HepG2 (cell line): ENCODE data around the gene KLHL21. TPM values are rescaled to one million over a fixed set of nuclear protein-coding genes. Genes with fewer than 3 reads are reported as not detected.

Experiments used
- AGO2 ChIP-seq: fragments of 200-400 bp; formaldehyde crosslinking; optimal IDR thresholded peaks from 2 replicates; pipeline ENCODE3; 2017; ENCODE audit warnings: mild to moderate bottlenecking, low read depth, low read length, moderate library complexity
- FOXO1 ChIP-seq: sonication (generic); formaldehyde crosslinking; IDR thresholded peaks from 2 replicates; pipeline ENCODE4 v1.4.0; 2020; ENCODE audit warnings: missing genetic modification reagents
- FOXP1 ChIP-seq, 2 experiments: fragments of 450-650 bp in 1 of 2; IDR thresholded peaks; 2 replicates each; pipeline ENCODE4 v1.6.1; 2017 to 2018; ENCODE audit warnings: antibody characterized with exemption in 1 of 2
- JARID2 ChIP-seq: sonication (generic); formaldehyde crosslinking; IDR thresholded peaks from 2 replicates; pipeline ENCODE4 v1.8.1; 2023; ENCODE audit warnings: missing genetic modification reagents, inconsistent platforms; ENCODE audit not compliant: insufficient replicate concordance
- NR2F1 ChIP-seq, 2 experiments: fragments of 450-650 bp in 1 of 2; formaldehyde crosslinking in 1 of 2; IDR thresholded peaks; 2 replicates each; pipeline versions ENCODE4 v1.5.0 to v1.6.1; 2016 to 2020; ENCODE audit warnings: mild to moderate bottlenecking in 1 of 2, missing compliant biosample characterization in 1 of 2, missing genetic modification reagents in 1 of 2, moderate library complexity in 1 of 2
- NR2F6 ChIP-seq, 2 experiments: IDR thresholded peaks; 2 replicates each; pipeline ENCODE4 v1.6.1; 2016; ENCODE audit warnings: antibody characterized with exemption in 1 of 2, mild to moderate bottlenecking in 1 of 2
- RFX3 ChIP-seq: IDR thresholded peaks from 2 replicates; pipeline ENCODE4 v1.6.1; 2016; ENCODE audit warnings: missing biosample characterization, missing genetic modification reagents
- SKI ChIP-seq: fragments of 450-650 bp; IDR thresholded peaks from one replicate; pipeline ENCODE4 v1.6.1; 2018; ENCODE audit warnings: mild to moderate bottlenecking; ENCODE audit not compliant: partially characterized antibody
- SMAD3 ChIP-seq: sonication (generic); formaldehyde crosslinking; IDR thresholded peaks from 2 replicates; pipeline ENCODE4 v1.4.0; 2020; ENCODE audit warnings: missing genetic modification reagents
- SOX6 ChIP-seq, 2 experiments: fragments of 450-650 bp in 1 of 2; sonication (generic) in 1 of 2; formaldehyde crosslinking in 1 of 2; IDR thresholded peaks; 2 replicates each; pipeline versions ENCODE4 v1.4.0 to v1.6.1; 2017 to 2020; ENCODE audit warnings: antibody characterized with exemption in 1 of 2, mild to moderate bottlenecking in 1 of 2, missing genetic modification reagents in 1 of 2
- ZNF460 ChIP-seq: sonication (generic); formaldehyde crosslinking; IDR thresholded peaks from 2 replicates; pipeline ENCODE4 v1.5.1; 2020; ENCODE audit warnings: missing genetic modification reagents, mild to moderate bottlenecking, borderline replicate concordance
- ZNF615 ChIP-seq: sonication (generic); formaldehyde crosslinking; IDR thresholded peaks from 2 replicates; pipeline ENCODE4 v1.5.0; 2020; ENCODE audit warnings: mild to moderate bottlenecking, missing genetic modification reagents, borderline replicate concordance
- ZNF672 ChIP-seq: sonication (generic); formaldehyde crosslinking; IDR thresholded peaks from 2 replicates; pipeline ENCODE4 v1.8.1; 2022; ENCODE audit warnings: missing genetic modification reagents
- ZNF709 ChIP-seq: sonication (generic); formaldehyde crosslinking; IDR thresholded peaks from 2 replicates; pipeline ENCODE4 v1.5.0; 2020; ENCODE audit warnings: mild to moderate bottlenecking, missing genetic modification reagents
- ZNF878 ChIP-seq: sonication (generic); formaldehyde crosslinking; IDR thresholded peaks from 2 replicates; pipeline ENCODE4 v1.8.1; 2023; ENCODE audit warnings: mild to moderate bottlenecking, missing genetic modification reagents, moderate library complexity
- ZSCAN30 ChIP-seq: sonication (generic); formaldehyde crosslinking; IDR thresholded peaks from 2 replicates; pipeline ENCODE4 v1.5.0; 2020; ENCODE audit warnings: mild to moderate bottlenecking, missing genetic modification reagents
- polyA plus RNA-seq, 8 experiments: library from polyadenylated mRNA; depleted of rRNA in 3 of 8; stranded (reverse) in 7 of 8; unstranded in 1 of 8; fragments of >200 nt; fragmentation: Illumina TruSeq in 4 of 8; extraction: Trizol in 4 of 8; gene quantifications; 2 replicates each; pipeline versions ENCODE4 v1.2.1 to v1.2.3, GENCODE V29; 2011 to 2016; ENCODE audit warnings: low read depth in 4 of 8, missing spikeins in 1 of 8, mixed read lengths in 1 of 8; ENCODE audit not compliant: insufficient read depth in 1 of 8
- total RNA-seq, 5 experiments: library from RNA; depleted of rRNA; stranded (reverse); fragments of >200 nt; fragmentation: Illumina TruSeq; extraction: Trizol; gene quantifications; 2 replicates each; pipeline ENCODE4 v1.2.3, GENCODE V29; 2016; ENCODE audit warnings: low read depth in 1 of 5
- TF ChIP-seq, protein P1 (sequence below): sonication (generic); formaldehyde crosslinking; conservative IDR thresholded peaks from 2 replicates; pipeline ENCODE4 v1.8.1; 2023; ENCODE audit warnings: missing genetic modification reagents
- TF ChIP-seq, protein P2 (sequence below): sonication (generic); formaldehyde crosslinking; IDR thresholded peaks from 2 replicates; pipeline ENCODE4 v1.4.0; 2020; ENCODE audit warnings: missing genetic modification reagents, borderline replicate concordance
- TF ChIP-seq, protein P3 (sequence below): sonication (generic); formaldehyde crosslinking; IDR thresholded peaks from 2 replicates; pipeline ENCODE4 v1.4.0; 2020; ENCODE audit warnings: mild to moderate bottlenecking, missing genetic modification reagents
- TF ChIP-seq, protein P4 (sequence below): sonication (generic); formaldehyde crosslinking; IDR thresholded peaks from 2 replicates; pipeline ENCODE4 v1.5.0; 2020; ENCODE audit warnings: mild to moderate bottlenecking, missing genetic modification reagents, moderate library complexity

The KLHL21 gene
- total and polyA plus RNA-seq, 2 of the 13 experiments (the other 11 are each of a cell fraction or from before 2014, with no cell fraction given): 14.8 to 25.0 TPM

DNA sequence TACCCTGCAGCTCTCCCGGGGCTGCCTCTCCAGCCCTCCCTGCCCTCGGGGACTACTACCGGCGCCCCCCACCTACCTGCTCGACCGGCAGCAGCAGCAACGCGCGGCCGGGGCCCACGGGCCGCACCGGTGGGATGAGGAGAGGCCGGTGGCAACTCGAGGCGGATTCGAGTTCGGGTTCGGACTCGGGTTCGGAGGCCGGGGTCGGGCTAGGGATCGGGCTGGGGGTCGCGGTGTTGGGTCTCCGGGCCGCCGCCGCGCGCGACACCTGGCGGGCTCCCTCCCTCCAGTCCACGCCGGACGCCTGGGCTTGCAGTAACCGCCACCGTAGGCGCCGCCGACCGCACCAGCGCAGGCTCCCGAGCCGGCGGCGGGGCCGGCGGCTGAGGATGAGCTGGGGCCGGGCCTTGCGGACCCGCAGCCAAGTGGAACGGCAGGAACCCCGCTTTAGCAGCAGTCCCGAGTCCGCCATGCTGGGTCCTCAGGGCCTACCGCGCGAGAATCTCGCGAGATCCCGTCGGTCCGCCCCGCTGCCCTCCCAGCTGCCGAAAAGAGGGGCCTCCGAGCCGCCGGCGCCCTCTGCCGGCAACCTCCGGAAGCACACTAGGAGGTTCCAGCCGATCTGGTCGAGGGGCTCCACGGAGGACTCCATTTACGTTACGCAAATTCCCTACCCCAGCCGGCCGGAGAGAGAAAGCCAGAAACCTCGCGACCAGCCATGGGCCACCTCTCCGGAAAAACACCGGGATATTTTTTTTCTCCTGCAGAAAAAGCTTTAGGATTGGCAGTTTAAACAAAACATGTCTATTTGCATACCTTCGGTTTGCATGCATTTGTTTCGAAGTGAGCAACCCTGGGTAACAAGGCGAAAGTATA, 48.4 kb downstream of the KLHL21 start, which contains the start of gene NOL9 (continued):
- peak; percentile 56; the same call in 1 of the 2 replicates for TF ChIP-seq SMAD3 (CRISPR knock-in tag)
- peak; percentile 42; the same call in 1 of the 2 replicates for TF ChIP-seq FOXO1 (CRISPR knock-in tag)
- TF ChIP-seq ZNF460: no peak
- TF ChIP-seq, protein P1, sequence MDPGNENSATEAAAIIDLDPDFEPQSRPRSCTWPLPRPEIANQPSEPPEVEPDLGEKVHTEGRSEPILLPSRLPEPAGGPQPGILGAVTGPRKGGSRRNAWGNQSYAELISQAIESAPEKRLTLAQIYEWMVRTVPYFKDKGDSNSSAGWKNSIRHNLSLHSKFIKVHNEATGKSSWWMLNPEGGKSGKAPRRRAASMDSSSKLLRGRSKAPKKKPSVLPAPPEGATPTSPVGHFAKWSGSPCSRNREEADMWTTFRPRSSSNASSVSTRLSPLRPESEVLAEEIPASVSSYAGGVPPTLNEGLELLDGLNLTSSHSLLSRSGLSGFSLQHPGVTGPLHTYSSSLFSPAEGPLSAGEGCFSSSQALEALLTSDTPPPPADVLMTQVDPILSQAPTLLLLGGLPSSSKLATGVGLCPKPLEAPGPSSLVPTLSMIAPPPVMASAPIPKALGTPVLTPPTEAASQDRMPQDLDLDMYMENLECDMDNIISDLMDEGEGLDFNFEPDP (CRISPR knock-in tag): no peak
- no peak for TF ChIP-seq RFX3 (CRISPR knock-in tag)
- TF ChIP-seq SOX6 (IDR thresholded peaks at IDR 0.05): no peak
- TF ChIP-seq SOX6 (CRISPR knock-in tag; IDR thresholded peaks at IDR 0.05): peak; percentile 68
- no peak for TF ChIP-seq NR2F1 (CRISPR knock-in tag; IDR thresholded peaks at IDR 0.05)
- TF ChIP-seq ZSCAN30 (CRISPR knock-in tag): 0 out of 2 replicates have a peak, but pooled peaks have one; percentile 57
- TF ChIP-seq SKI: no peak
- no peak for TF ChIP-seq ZNF672 (CRISPR knock-in tag)
- peak; percentile 65; the same call in 1 of the 2 replicates for TF ChIP-seq ZNF709 (CRISPR knock-in tag)
- TF ChIP-seq JARID2 (CRISPR knock-in tag): no peak
- 0 out of 2 replicates have a peak, but pooled peaks have one; percentile 17 for TF ChIP-seq ZNF878 (CRISPR knock-in tag)
- TF ChIP-seq, protein P2, sequence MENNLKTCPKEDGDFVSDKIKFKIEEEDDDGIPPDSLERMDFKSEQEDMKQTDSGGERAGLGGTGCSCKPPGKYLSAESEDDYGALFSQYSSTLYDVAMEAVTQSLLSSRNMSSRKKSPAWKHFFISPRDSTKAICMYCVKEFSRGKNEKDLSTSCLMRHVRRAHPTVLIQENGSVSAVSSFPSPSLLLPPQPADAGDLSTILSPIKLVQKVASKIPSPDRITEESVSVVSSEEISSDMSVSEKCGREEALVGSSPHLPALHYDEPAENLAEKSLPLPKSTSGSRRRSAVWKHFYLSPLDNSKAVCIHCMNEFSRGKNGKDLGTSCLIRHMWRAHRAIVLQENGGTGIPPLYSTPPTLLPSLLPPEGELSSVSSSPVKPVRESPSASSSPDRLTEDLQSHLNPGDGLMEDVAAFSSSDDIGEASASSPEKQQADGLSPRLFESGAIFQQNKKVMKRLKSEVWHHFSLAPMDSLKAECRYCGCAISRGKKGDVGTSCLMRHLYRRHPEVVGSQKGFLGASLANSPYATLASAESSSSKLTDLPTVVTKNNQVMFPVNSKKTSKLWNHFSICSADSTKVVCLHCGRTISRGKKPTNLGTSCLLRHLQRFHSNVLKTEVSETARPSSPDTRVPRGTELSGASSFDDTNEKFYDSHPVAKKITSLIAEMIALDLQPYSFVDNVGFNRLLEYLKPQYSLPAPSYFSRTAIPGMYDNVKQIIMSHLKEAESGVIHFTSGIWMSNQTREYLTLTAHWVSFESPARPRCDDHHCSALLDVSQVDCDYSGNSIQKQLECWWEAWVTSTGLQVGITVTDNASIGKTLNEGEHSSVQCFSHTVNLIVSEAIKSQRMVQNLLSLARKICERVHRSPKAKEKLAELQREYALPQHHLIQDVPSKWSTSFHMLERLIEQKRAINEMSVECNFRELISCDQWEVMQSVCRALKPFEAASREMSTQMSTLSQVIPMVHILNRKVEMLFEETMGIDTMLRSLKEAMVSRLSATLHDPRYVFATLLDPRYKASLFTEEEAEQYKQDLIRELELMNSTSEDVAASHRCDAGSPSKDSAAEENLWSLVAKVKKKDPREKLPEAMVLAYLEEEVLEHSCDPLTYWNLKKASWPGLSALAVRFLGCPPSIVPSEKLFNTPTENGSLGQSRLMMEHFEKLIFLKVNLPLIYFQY (CRISPR knock-in tag): 0 out of 2 replicates have a peak, but pooled peaks have one; percentile 48
- 0 out of 2 replicates have a peak, but pooled peaks have one; percentile 52 for TF ChIP-seq ZNF615 (CRISPR knock-in tag)
- peak; percentile 67 for TF ChIP-seq AGO2
- TF ChIP-seq, protein P3, sequence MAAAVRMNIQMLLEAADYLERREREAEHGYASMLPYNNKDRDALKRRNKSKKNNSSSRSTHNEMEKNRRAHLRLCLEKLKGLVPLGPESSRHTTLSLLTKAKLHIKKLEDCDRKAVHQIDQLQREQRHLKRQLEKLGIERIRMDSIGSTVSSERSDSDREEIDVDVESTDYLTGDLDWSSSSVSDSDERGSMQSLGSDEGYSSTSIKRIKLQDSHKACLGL (CRISPR knock-in tag): peak; percentile 78
- 0 out of 2 replicates have a peak, but pooled peaks have one; percentile 12 for TF ChIP-seq NR2F6 (IDR thresholded peaks at IDR 0.05)
- TF ChIP-seq NR2F6 (CRISPR knock-in tag; IDR thresholded peaks at IDR 0.05): peak; percentile 27; the same call in 1 of the 2 replicates
- TF ChIP-seq FOXP1 (IDR thresholded peaks at IDR 0.05): no peak
- no peak for TF ChIP-seq FOXP1 (CRISPR knock-in tag; IDR thresholded peaks at IDR 0.05)
- TF ChIP-seq, protein P4, sequence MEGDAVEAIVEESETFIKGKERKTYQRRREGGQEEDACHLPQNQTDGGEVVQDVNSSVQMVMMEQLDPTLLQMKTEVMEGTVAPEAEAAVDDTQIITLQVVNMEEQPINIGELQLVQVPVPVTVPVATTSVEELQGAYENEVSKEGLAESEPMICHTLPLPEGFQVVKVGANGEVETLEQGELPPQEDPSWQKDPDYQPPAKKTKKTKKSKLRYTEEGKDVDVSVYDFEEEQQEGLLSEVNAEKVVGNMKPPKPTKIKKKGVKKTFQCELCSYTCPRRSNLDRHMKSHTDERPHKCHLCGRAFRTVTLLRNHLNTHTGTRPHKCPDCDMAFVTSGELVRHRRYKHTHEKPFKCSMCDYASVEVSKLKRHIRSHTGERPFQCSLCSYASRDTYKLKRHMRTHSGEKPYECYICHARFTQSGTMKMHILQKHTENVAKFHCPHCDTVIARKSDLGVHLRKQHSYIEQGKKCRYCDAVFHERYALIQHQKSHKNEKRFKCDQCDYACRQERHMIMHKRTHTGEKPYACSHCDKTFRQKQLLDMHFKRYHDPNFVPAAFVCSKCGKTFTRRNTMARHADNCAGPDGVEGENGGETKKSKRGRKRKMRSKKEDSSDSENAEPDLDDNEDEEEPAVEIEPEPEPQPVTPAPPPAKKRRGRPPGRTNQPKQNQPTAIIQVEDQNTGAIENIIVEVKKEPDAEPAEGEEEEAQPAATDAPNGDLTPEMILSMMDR (CRISPR knock-in tag): peak; percentile 93
